HG02885 (cell line): ENCODE measurements around the gene MYO7B.

ENCODE experiments used
- ATAC-seq: cut with Tn5 transposase; IDR thresholded peaks from one replicate; pipeline ENCODE4 v1.9.1; 2021; ENCODE audit warnings: mild to moderate bottlenecking; ENCODE audit not compliant: unreplicated experiment, poor library complexity

MYO7B gene

GRCh38 chr2:127584047-127584446 lies 48.6 kb downstream of the MYO7B start:
- no peak for ATAC-seq

GRCh38 chr2:127584516-127585033 lies 49.1 kb downstream of the MYO7B start:
- ATAC-seq = no peak

- ATAC-seq = no peak
Measured at GRCh38 chr2:127585270-127585807, 49.9 kb downstream of the MYO7B start.

GRCh38 chr2:127586136-127586535 lies 50.7 kb downstream of the MYO7B start:
- ATAC-seq = no peak

- no peak for ATAC-seq
Measured at GRCh38 chr2:127586746-127587295, 51.3 kb downstream of the MYO7B start.

- ATAC-seq = no peak
Measured at GRCh38 chr2:127588241-127588640, 52.8 kb downstream of the MYO7B start.

- ATAC-seq = no peak
Measured at GRCh38 chr2:127589358-127589757, 53.9 kb downstream of the MYO7B start.

GRCh38 chr2:127589841-127590240 lies 54.4 kb downstream of the MYO7B start:
- no peak for ATAC-seq

GRCh38 chr2:127590386-127591190 lies 55.1 kb downstream of the MYO7B start:
- no peak for ATAC-seq

- ATAC-seq = peak; percentile 79
Measured at GRCh38 chr2:127591221-127591923, 55.9 kb downstream of the MYO7B start.

GRCh38 chr2:127592761-127593227 lies 57.3 kb downstream of the MYO7B start:
- no peak for ATAC-seq

GRCh38 chr2:127593228-127594115 lies 58.0 kb downstream of the MYO7B start:
- ATAC-seq = no peak

- no peak for ATAC-seq
Measured at GRCh38 chr2:127594116-127594591, 58.7 kb downstream of the MYO7B start.

- ATAC-seq = no peak
Measured at GRCh38 chr2:127596311-127597045, 61.0 kb downstream of the MYO7B start.

- no peak for ATAC-seq
Measured at GRCh38 chr2:127597046-127597983, 61.8 kb downstream of the MYO7B start.

GRCh38 chr2:127597984-127598380 lies 62.5 kb downstream of the MYO7B start:
- ATAC-seq = no peak

GRCh38 chr2:127598711-127599110 lies 63.2 kb downstream of the MYO7B start:
- no peak for ATAC-seq

GRCh38 chr2:127599211-127599610 lies 63.7 kb downstream of the MYO7B start:
- no peak for ATAC-seq
